ENCODE results near the gene ZSWIM1.

GRCh38 chr20:45918182-45918737 lies 37.2 kb downstream of the ZSWIM1 start:
- no peak for TF ChIP-seq CTCF (IDR thresholded peaks at IDR 0.05; ENCODE audit: low read depth, low read length)
- no peak for TF ChIP-seq EZH2phosphoT487 (IDR thresholded peaks at IDR 0.05; ENCODE audit: low read depth)
